22Rv1 (cell line): ENCODE results near the gene LRRC61.

Experiments
- H3K27ac ChIP-seq: fragments of 450-650 bp; 2 replicates; pipeline ENCODE4 v1.5.1; 2017
- ZFX ChIP-seq: fragments of 450-650 bp; IDR thresholded peaks from 2 replicates; pipeline ENCODE4 v1.6.1; 2017; ENCODE audit warnings: antibody characterized with exemption, borderline replicate concordance
- TF ChIP-seq, protein P1 (sequence below): fragments of 450-650 bp; IDR thresholded peaks from 2 replicates; pipeline ENCODE4 v1.5.1; 2017; ENCODE audit warnings: mild to moderate bottlenecking

The LRRC61 gene

DNA sequence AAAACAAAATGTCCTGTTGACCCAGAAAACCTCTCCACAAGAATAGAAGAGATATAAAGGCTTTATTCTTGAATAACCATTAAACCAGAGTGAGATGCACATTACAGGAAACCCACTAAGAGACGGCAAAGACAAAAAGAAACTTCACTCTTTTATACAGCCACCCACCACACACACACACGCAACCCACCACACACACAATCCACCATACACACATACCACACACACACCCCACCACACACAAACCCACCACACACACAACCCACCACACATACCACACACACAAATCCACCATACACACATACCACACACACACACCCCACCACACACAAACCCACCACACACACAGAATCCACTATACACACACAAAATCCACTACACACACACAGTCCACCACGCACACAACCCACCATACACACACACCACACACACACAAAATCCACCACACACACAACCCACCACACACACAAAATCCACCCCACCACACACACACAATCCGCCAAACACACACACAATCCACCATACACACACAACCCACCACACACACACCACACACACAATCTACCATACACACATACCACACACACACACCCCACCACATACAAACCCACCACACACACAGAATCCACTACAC lies 36.0 kb downstream of the LRRC61 start:
- no peak overlapping the region for H3K27ac ChIP-seq
- TF ChIP-seq ZFX: no peak
- TF ChIP-seq, protein P1, sequence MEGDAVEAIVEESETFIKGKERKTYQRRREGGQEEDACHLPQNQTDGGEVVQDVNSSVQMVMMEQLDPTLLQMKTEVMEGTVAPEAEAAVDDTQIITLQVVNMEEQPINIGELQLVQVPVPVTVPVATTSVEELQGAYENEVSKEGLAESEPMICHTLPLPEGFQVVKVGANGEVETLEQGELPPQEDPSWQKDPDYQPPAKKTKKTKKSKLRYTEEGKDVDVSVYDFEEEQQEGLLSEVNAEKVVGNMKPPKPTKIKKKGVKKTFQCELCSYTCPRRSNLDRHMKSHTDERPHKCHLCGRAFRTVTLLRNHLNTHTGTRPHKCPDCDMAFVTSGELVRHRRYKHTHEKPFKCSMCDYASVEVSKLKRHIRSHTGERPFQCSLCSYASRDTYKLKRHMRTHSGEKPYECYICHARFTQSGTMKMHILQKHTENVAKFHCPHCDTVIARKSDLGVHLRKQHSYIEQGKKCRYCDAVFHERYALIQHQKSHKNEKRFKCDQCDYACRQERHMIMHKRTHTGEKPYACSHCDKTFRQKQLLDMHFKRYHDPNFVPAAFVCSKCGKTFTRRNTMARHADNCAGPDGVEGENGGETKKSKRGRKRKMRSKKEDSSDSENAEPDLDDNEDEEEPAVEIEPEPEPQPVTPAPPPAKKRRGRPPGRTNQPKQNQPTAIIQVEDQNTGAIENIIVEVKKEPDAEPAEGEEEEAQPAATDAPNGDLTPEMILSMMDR: no peak

DNA sequence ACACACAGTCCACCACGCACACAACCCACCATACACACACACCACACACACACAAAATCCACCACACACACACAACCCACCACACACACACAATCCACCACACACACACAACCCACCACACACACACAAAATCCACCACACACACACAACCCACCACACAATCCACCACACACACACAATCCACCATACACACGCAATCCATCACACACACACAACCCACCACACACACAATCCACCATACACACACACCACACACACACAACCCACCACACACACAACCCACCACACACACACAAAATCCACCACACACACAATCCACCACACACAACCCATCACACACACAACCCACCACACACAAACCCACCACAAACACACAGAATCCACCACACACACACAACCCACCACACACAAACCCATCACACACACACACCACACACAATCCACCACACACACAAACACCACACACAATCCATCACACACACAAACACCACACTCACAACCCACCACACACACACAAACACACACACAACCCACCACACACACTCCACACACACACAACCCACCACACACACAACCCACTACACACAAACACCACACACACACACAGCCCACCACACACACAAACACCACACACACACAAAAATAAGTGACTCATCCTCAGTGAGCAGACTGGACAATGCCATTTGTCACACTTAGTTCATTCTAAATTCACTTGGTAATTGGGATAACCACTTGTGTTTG lies 36.6 kb downstream of the LRRC61 start:
- TF ChIP-seq, protein P1: no peak
- TF ChIP-seq ZFX: no peak
- H3K27ac ChIP-seq: no peak overlapping the region

DNA sequence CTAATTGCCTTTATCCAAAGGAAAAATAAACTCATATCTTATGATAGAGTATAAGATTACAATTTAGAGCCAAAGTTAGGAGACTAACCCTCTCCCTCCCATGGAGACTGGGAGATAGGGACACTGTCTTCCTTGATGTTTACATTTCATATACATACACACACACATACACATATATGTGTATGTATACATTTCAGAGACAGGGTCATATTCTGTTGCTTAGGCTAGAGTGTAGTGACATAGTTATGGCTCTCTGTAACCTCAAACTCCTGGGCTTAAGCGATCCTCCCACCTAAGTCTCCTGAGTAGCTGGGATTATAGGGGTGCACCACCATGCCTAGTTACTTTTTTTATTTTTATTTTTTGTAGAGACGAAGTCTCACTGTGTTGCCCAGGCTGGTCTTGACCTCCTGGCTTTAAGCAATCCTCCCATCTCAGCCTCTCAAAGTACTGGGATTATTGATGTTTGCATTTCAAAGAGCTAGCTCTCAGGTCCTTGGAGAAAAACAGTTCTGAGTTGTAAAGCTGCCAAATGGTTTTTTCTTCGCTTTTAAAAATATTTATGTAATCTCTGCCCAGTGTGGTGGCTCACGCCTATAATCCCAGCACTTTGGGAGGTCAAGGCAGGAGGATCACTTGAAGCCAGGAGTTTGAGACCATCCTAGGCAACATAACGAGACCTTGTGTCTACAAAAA lies 37.4 kb downstream of the LRRC61 start:
- no peak overlapping the region for H3K27ac ChIP-seq
- TF ChIP-seq ZFX: no peak
- TF ChIP-seq, protein P1: no peak

DNA sequence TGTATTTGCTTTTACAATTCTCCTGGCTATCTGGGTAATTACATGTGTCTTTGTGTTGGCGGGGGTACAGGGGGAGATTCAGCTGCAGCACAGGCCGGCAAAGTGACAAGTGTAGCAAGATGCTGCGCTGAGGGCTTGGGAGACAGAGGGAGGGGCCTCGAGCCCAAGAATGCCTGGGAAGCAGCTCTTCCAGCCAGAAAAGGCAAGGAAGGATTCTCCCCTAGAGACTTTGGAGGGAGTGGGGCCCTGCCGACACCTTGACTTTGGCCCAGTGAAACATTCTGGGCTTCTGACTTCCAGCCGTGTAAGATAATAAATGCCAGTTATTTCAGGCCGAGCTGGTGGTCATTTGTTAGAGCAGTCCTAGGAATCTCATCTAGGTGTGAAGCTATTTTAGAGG lies 38.2 kb downstream of the LRRC61 start:
- no peak overlapping the region for H3K27ac ChIP-seq
- TF ChIP-seq, protein P1: no peak
- TF ChIP-seq ZFX: no peak

DNA sequence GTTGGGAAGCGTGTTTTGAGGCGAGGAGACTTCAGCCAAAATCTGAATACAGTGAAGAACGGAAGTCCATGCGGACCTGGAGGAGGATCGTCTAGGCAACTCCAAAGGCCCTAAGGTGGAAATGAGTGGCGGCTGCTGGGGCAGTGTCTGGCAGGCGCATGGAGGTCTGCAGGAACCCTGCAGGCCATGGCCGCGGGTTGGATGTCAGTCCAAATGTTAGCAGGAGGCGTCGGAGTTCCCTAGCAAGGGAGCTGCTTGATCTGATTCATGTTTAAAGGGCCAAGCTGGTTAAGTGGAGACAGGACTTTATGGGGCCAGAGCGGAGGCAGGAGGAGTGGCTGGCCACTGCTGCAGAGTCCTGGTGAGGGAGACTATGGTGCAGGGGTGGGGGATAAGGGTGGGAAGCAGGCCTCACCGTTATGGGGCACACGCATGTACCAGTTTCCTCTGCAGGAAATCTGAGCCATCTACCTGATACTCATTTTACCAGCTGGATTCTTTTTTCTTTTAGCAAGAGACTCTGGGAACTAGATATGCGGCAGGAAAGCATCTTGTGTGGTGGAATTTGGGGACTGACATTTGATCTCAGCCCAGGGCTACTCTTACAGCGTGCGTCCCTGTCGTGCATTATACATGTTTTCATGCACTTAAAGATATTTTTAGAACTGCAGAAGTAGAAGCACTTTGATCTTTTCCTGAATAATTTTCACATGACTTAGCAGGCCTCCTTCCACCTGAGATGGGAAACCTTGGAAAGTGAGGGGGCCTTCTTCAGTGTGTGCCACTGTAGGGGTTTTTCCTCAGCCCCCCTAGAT lies 38.9 kb downstream of the LRRC61 start:
- TF ChIP-seq, protein P1: no peak
- TF ChIP-seq ZFX: no peak
- H3K27ac ChIP-seq: no peak overlapping the region

DNA sequence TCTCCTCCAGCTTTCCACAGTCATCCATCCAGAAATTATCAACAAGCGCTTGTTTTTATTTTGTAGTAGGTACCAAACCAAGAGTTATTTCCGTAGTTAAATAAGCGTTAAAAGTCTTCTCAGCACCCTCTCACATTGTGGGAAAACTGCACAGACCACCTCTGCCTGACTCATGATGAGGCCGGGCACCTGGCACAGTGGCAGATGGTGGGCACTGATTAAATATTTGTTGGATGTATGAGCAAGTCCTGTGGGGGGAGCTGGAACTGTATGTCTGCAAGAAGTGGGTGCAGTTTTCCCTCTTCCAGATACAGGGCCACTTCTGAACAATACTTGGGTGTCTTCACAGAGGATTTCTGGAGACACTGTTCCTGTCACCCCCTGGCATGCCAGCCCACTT lies 40.2 kb downstream of the LRRC61 start:
- TF ChIP-seq ZFX: no peak
- TF ChIP-seq, protein P1: no peak
- no peak overlapping the region for H3K27ac ChIP-seq
